Neuronal stem cell (in vitro differentiated cells): ENCODE data around the gene CROCC2.

ENCODE experiments used
- DNase-seq: peaks from one replicate; pipeline ENCODE4 v3.0.0-alpha.2; 2013; ENCODE audit warnings: low spot score
- H2AFZ ChIP-seq: one replicate; pipeline ENCODE4 v1.6.1; 2013; ENCODE audit warnings: mild to moderate bottlenecking, low read length, inconsistent platforms
- H2AK5ac ChIP-seq: 2 replicates; pipeline ENCODE4 v1.6.1; 2013; ENCODE audit warnings: low read depth, mild to moderate bottlenecking, inconsistent platforms, low read length, moderate library complexity, mixed read lengths
- H2BK120ac ChIP-seq: 2 replicates; pipeline ENCODE4 v1.6.1; 2013; ENCODE audit warnings: low read depth, mild to moderate bottlenecking, inconsistent platforms, low read length, moderate library complexity, mixed read lengths
- H2BK12ac ChIP-seq: one replicate; pipeline ENCODE4 v1.6.1; 2013; ENCODE audit warnings: low read length, inconsistent platforms
- H2BK15ac ChIP-seq: 2 replicates; pipeline ENCODE4 v1.6.1; 2013; ENCODE audit warnings: mild to moderate bottlenecking, low read length, inconsistent platforms, mixed read lengths
- H2BK5ac ChIP-seq: one replicate; pipeline ENCODE4 v1.6.1; 2013; ENCODE audit warnings: inconsistent platforms, mild to moderate bottlenecking, low read length, moderate library complexity
- H3K14ac ChIP-seq: one replicate; pipeline ENCODE4 v1.6.1; 2013; ENCODE audit warnings: low read length, inconsistent platforms
- H3K18ac ChIP-seq: 2 replicates; pipeline ENCODE4 v1.6.1; 2013; ENCODE audit warnings: low read length, inconsistent platforms
- H3K23ac ChIP-seq: 2 replicates; pipeline ENCODE4 v1.6.1; 2013; ENCODE audit warnings: low read depth, mild to moderate bottlenecking, mixed read lengths, low read length, inconsistent platforms; ENCODE audit not compliant: poor library complexity
- H3K27ac ChIP-seq: replicated peaks from 3 replicates; pipeline ENCODE4 v1.5.1; 2013; ENCODE audit warnings: low read length, inconsistent platforms
- H3K27me3 ChIP-seq, 3 experiments: 2 replicates each; pipeline ENCODE4 v1.6.1; 2013; ENCODE audit warnings: low read length in 3 of 3, mild to moderate bottlenecking in 2 of 3, inconsistent platforms in 1 of 3, low read depth in 1 of 3, mixed read lengths in 1 of 3, moderate library complexity in 1 of 3; ENCODE audit not compliant: control insufficient read depth in 3 of 3, insufficient read depth in 3 of 3
- H3K36me3 ChIP-seq, 2 donors: replicated peaks in 1 of 2; 2 replicates each; pipeline ENCODE4 v1.6.1; 2013; ENCODE audit warnings: low read length in 2 of 2; ENCODE audit not compliant: control insufficient read depth in 2 of 2, insufficient read depth in 2 of 2
- H3K4ac ChIP-seq: 2 replicates; pipeline ENCODE4 v1.6.1; 2013; ENCODE audit warnings: inconsistent platforms, mild to moderate bottlenecking, low read length, moderate library complexity
- H3K4me1 ChIP-seq, 2 donors: 1 replicate in 1 of 2; 2 replicates in 1 of 2; pipeline ENCODE4 v1.6.1; 2013; ENCODE audit warnings: low read length in 2 of 2, low read depth in 1 of 2; ENCODE audit not compliant: control insufficient read depth in 2 of 2, insufficient read depth in 1 of 2
- H3K4me2 ChIP-seq: one replicate; pipeline ENCODE4 v1.6.1; 2013; ENCODE audit warnings: mild to moderate bottlenecking, low read length, inconsistent platforms; ENCODE audit not compliant: insufficient read depth, poor library complexity, severe bottlenecking
- H3K4me3 ChIP-seq, 2 donors: 2 replicates each; pipeline ENCODE4 v1.5.1; 2013; ENCODE audit warnings: low read length in 2 of 2, mild to moderate bottlenecking in 2 of 2, inconsistent platforms in 1 of 2, moderate library complexity in 1 of 2
- H3K79me1 ChIP-seq: one replicate; pipeline ENCODE4 v1.6.1; 2013; ENCODE audit warnings: low read depth, mild to moderate bottlenecking, inconsistent platforms, low read length, moderate library complexity
- H3K9ac ChIP-seq: one replicate; pipeline ENCODE4 v1.6.1; 2013; ENCODE audit warnings: mild to moderate bottlenecking, low read depth, low read length, inconsistent platforms; ENCODE audit not compliant: poor library complexity
- H3K9me3 ChIP-seq, 2 donors: replicated peaks in 1 of 2; 2 replicates each; pipeline versions ENCODE3 to v1.6.1; 2013; ENCODE audit warnings: low read length in 2 of 2, mild to moderate bottlenecking in 2 of 2, inconsistent platforms in 1 of 2, low read depth in 1 of 2, mixed read lengths in 1 of 2, moderate library complexity in 1 of 2; ENCODE audit not compliant: control insufficient read depth in 2 of 2, insufficient read depth in 1 of 2
- H4K8ac ChIP-seq: one replicate; pipeline ENCODE4 v1.6.1; 2013; ENCODE audit warnings: low read depth, mild to moderate bottlenecking, inconsistent platforms, low read length, moderate library complexity
- H4K91ac ChIP-seq: one replicate; pipeline ENCODE4 v1.6.1; 2013; ENCODE audit warnings: low read length, low read depth, mild to moderate bottlenecking, inconsistent platforms; ENCODE audit not compliant: poor library complexity
- WGBS, 2 donors: extraction: QIAGEN DNeasy Blood & Tissue Kit; methylation state at CpG; one replicate each; pipeline ENCODE4 v1.1.7; 2013; ENCODE audit warnings: missing lambda C conversion rate in 2 of 2, mixed read lengths in 1 of 2; ENCODE audit not compliant: insufficient read length in 2 of 2, insufficient replicate concordance in 1 of 2; ENCODE audit errors: extremely low coverage in 2 of 2; 5-methylcytosine and 5-hydroxymethylcytosine counted together

CROCC2 gene

DNA sequence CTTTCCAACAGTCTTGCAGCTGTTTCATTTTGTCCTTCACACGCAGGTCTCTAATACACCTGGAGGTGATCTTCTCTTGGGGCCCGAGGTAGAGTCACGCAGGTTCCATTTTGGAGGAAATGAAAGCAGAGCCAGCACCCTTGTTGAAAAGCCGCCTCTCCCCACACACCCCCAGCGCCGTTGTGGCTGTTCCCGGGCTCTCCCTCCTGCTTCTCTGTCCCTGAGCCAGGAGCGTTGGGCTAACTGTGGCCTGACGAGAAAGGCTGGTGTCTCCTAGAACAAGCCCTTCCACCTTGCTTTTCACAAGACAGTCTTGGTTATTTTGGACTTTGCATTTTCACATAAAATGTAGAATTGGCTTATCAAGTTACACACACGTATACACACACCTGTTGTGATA, 108.6 kb downstream of the CROCC2 start:
- Histone ChIP-seq H3K4me1 (peaks cover 6 to 14% of the 10 kb centered on the region in 2 donors), H2BK15ac (no peak overlapping the region), H3K27me3 (no peaks in the 10 kb centered on the region), H3K27ac (no peak overlapping the region), H2AFZ (no peak overlapping the region), H2BK120ac (no peak overlapping the region), H2AK5ac (no peak overlapping the region), H4K8ac (peak overlapping the region; percentile 6), H3K4ac (no peak overlapping the region), H3K4me2 (no peak overlapping the region), H3K23ac (no peak overlapping the region), H2BK12ac (no peak overlapping the region), H3K36me3 (no peaks in the 10 kb centered on the region), H3K9me3 (peaks cover 0 to 2% of the 10 kb centered on the region in 2 donors), H3K79me1 (peaks cover 2% of the 10 kb centered on the region), H3K9ac (no peak overlapping the region), H3K4me3 (no peak overlapping the region), H3K14ac (no peak overlapping the region), H4K91ac (no peak overlapping the region), H2BK5ac (no peak overlapping the region), H3K18ac (no peak overlapping the region)
- WGBS, 2 donors: no CpG with 5 or more reads among the region's 10 CpGs
- DNase-seq: no peak

DNA sequence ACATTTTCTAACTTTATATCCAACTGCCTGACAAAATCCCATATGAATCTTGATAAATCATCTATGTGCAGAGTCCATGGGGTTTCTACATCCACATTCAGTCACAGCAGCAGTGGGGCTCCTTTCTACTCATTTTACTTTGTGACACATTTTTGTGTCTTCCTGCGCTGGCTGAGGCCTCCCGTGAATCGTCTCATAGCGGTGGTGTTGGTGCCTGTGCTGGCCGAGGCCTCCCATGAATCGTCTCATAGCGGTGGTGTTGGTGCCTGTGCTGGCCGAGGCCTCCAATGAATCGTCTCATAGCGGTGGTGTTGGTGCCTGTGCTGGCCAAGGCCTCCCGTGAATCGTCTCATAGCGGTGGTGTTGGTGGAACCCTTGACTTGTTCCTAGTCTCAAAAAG, 109.3 kb downstream of the CROCC2 start:
- no peak overlapping the region for H3K23ac ChIP-seq
- H3K14ac ChIP-seq: no peak overlapping the region
- no peak overlapping the region for H3K4me2 ChIP-seq
- H3K18ac ChIP-seq: no peak overlapping the region
- H2BK15ac ChIP-seq: no peak overlapping the region
- no peak overlapping the region for H2BK5ac ChIP-seq
- H3K27ac ChIP-seq: no peak overlapping the region
- no peak overlapping the region for H2AFZ ChIP-seq
- no peak overlapping the region for H3K4ac ChIP-seq
- no peak overlapping the region for H2AK5ac ChIP-seq
- H3K79me1 ChIP-seq: peaks cover 2% of the 10 kb centered on the region
- no peak overlapping the region for H2BK12ac ChIP-seq
- H2BK120ac ChIP-seq: no peak overlapping the region
- H4K8ac ChIP-seq: no peak overlapping the region
- no peaks in the 10 kb centered on the region for H3K27me3 ChIP-seq
- no peak overlapping the region for H3K9ac ChIP-seq
- H3K4me3 ChIP-seq: no peak overlapping the region
- WGBS, 2 donors: no CpG with 5 or more reads among the region's 13 CpGs
- H3K36me3 ChIP-seq: no peaks in the 10 kb centered on the region
- DNase-seq: no peak
- peaks cover 0 to 2% of the 10 kb centered on the region in 2 donors for H3K9me3 ChIP-seq
- H3K4me1 ChIP-seq: peaks cover 0 to 7% of the 10 kb centered on the region in 2 donors
- no peak overlapping the region for H4K91ac ChIP-seq

DNA sequence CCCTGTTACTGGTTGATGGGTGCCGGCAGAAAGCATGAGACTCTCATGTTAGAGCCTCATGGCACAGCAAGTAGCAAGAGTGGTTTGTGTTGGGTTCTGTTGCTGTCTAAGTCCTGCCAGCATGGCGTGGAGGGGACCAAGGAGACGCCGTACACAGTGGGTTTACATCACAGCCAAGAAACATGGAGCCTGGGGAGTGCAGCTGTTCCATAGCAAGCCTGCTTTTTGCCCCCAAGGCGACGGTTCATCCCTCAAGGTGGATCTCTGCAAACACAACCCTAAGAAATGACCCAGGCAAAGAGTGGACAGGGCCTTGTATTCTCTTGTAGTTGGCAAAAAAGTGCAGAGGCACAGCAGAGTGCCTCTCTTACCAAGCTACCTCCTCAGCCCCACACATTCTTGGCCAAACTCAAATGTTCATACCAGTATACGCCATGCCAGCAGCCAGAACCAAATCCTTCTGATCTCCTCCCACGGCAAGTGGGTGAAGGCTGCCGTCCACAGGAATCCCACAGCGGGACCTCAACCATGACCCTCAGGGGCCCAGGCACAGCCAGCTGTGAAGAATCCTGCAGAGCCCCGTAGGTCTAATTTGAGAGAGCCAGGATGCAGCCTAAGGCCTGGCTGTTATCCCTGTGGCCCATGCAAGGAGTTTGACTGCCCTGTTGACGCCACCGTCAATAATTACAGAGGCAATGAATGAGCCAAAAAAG, 111.2 kb downstream of the CROCC2 start:
- H2AFZ ChIP-seq: no peak overlapping the region

DNA sequence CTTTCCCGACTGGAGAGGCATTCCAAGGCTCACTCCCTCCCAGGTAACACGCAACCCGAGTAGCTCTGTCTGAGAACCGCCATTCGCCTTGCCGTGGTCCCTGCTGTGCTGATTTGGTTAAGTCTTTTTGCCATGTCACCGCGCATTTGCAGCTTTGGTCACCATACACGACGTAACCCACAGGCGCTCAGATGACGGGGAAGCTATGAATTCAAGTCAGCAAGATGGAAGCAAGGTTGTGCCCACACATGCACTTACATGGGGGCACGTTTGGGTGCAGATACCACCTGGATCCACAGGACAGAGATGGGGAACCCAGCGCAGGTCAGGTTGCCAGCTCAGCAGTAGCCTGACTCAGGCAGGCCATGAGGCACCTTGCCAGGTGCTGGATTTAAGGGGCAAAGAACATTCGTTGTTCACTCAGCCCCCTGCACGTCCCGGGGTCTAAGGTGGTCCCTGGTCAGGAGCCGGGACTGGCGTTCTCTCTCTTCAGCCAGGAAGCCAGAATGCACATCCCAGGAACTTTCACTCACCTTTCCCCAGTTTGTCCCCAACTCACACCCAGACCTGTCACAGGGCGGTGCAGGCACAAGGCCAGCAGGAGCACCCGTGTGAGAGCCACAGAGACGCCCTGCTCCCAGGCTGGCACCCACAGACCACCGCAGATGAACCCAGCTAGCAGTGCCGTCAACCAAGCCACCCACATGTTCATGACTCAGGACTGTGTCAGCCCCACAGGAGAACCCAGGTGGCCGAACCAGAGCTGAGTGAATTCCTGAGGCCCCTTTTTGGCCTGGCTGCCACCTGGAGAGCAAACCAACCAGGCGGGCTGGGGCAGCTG, 112.1 kb downstream of the CROCC2 start:
- H3K27me3 ChIP-seq: no peaks in the 10 kb centered on the region
- peaks cover 0 to 5% of the 10 kb centered on the region in 2 donors for H3K4me1 ChIP-seq
- H3K79me1 ChIP-seq: peaks cover 2% of the 10 kb centered on the region
- H3K4me2 ChIP-seq: no peak overlapping the region
- no peak overlapping the region for H4K91ac ChIP-seq
- no peak overlapping the region for H3K27ac ChIP-seq
- no peak overlapping the region for H2BK12ac ChIP-seq
- H3K14ac ChIP-seq: peak overlapping the region; percentile 17
- WGBS, 2 donors: no CpG with 5 or more reads among the region's 26 CpGs
- H3K18ac ChIP-seq: peak overlapping the region; percentile 36
- no peak overlapping the region for H2BK120ac ChIP-seq
- H3K9ac ChIP-seq: peak overlapping the region; percentile 68
- no peak for DNase-seq
- H3K36me3 ChIP-seq: no peaks in the 10 kb centered on the region
- H2AFZ ChIP-seq: no peak overlapping the region
- H2BK5ac ChIP-seq: no peak overlapping the region
- no peak overlapping the region for H2BK15ac ChIP-seq
- H3K4me3 ChIP-seq: peak overlapping the region in 1 of 2 donors; percentile 53
- H3K23ac ChIP-seq: no peak overlapping the region
- peaks cover 2 to 5% of the 10 kb centered on the region in 2 donors for H3K9me3 ChIP-seq
- no peak overlapping the region for H4K8ac ChIP-seq
- peak overlapping the region; percentile 34 for H2AK5ac ChIP-seq
- H3K4ac ChIP-seq: no peak overlapping the region

More for the DNA sequence above, 111.2 kb downstream of the CROCC2 start:
- Histone ChIP-seq H3K9ac (no peak overlapping the region), H3K4me1 (peaks cover 0 to 5% of the 10 kb centered on the region in 2 donors), H3K4me3 (no peak overlapping the region), H3K4me2 (no peak overlapping the region), H3K18ac (no peak overlapping the region), H3K14ac (no peak overlapping the region), H3K27ac (no peak overlapping the region), H3K4ac (no peak overlapping the region), H4K8ac (no peak overlapping the region), H3K36me3 (no peaks in the 10 kb centered on the region), H2BK15ac (no peak overlapping the region), H3K23ac (no peak overlapping the region), H3K9me3 (peaks cover under 1 to 4% of the 10 kb centered on the region in 2 donors), H2BK120ac (no peak overlapping the region), H2AK5ac (no peak overlapping the region), H2BK12ac (no peak overlapping the region), H3K79me1 (peaks cover 2% of the 10 kb centered on the region), H2BK5ac (no peak overlapping the region), H4K91ac (no peak overlapping the region), H3K27me3 (no peaks in the 10 kb centered on the region)
- DNase-seq: no peak
- no CpG with 5 or more reads among the region's 13 CpGs for WGBS, 2 donors
